NCI-H82 treated with DMSO at 0.1 percent for 48 hours (cell line): ENCODE results near the gene ACER2.
"Not testable (repeated sequence)": the region's sequence is repeated elsewhere in the genome, so short reads cannot be mapped to it uniquely, and the experiment has no call there.

Experiments used
- DNase-seq: peaks from one replicate; lab custom pipeline; 2025; ENCODE audit not compliant: unreplicated experiment; lab: John Stamatoyannopoulos, UW

Gene ACER2

DNA sequence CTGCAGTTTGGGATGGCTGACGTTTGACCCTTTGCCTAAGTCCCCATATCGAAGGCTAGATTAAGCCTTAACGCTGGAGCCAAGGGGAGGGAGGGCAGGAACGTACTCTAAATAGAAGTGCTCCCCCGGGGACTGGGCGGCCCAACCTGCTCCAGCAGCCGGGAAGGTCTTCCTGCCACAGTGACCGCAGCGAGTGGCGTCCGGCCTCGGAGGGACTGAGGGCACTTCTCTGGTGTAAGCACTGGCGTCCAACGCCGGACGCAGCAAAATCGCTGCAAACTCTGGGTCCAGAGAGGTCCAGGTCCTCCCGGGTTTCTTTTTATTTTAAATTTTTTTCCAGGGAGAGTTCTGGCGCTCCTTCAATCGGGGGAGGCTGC lies 505 bp upstream of the ACER2 start:
- DNase-seq: no peak

DNA sequence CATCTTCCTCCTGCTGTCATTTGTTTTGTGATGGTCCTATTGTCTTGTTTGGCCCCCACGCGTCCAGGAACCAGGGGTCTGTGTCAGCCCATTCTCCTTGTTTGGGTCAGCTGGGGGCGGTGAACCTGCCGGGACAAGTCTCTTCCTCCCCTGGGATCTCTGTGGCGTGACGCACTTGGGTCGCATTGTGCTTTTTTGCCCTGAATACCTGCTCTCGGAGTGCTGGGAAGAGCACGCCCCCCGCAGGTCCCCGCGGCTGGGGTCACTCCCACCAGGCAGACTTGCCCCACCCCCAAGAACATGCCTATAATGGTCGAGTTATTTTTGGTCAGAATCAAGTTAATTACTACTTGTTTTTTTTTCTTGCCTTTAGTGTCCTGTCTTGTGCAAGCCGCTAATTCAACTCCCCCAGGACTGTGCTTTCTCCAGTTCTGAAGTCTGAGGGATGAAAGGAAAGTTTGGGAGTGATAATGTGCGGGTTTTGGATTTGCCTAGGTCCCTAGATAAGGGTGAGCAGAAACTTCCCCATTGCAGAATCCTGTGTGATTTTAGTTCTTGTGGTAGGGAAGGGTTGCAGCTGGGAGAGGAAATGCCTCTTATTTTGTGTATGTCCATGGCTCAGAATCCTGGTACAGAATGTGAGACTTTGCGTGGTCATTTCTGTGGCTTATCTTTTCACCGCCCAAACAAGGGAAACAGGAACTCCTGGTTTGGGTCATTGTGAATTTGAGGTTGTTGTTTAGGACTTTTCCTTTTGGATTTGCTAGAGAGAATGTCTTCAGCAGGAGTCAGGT lies 789 bp downstream of the ACER2 start:
- no peak for DNase-seq

DNA sequence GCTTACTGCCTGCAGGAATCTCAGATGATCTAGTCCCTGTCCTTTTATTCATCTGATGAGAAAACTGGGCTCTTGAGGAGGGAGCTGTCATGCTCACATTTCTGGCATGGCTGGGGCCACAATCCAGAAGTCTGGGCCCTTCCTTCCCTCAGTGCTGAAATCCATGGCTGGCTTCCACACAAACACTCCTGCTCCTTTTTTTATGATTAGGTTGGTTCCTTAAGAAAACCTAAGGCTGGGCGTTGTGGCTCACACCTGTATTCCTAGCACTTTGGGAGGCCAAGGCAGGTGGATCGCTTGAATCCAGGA lies 1.3 kb downstream of the ACER2 start:
- DNase-seq: no peak

DNA sequence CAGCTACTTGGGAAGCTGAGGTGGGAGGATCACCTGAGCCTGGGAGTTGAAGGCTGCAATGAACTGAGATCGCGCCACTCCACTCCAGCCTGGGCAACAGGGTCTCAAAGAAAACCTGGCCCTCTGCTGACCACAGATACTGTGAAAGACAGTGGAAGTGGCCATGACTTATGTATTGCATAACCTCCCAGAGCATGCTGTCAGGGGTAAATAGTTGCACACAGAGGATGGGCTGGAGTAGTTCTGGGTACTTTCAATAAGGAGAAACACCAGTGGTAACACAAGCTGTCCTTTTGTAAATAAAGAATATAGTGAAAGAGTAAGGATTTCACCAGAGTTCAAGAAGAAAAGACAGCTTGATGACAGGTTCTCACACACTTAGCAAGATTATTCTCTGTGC lies 1.8 kb downstream of the ACER2 start:
- no peak for DNase-seq

DNA sequence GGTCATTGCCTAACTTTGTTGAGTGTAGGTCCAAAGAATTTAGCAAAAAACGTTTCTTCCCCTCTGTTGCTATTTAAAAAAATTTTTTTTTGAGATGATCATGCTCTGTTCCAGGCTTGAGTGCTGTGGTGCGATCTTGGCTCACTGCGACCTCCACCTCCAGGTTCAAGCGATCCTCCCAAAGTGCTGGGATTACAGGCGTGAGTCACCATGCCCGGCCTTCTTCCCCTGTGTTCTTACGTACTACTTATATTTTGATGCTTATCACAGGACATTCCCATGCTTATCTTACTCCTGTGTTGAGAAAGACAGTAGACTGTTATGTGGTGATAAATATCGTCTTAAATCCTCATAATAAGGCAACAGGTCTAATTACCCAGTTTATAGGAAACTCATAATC lies 2.5 kb downstream of the ACER2 start:
- DNase-seq: no peak

DNA sequence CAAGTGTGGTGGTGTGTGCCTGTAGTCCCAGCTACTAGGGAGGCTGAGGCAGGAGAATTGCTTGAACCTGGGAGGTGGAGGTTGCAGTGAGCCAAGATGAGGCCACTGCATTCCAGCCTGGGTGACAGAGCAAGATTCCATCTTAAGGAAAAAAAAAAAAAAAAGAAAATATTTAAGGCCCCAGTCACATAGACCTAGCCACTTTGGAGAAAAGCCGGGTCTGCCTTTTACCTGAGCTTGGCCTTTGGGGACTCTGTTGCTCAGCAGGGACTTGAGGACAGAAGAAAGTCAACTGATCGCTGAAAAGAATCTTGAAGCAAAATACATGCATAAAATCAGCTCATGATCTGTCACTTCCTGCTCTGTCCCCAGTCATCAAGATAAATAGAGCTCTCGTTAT lies 4.6 kb downstream of the ACER2 start:
- not testable (repeated sequence) for DNase-seq

DNA sequence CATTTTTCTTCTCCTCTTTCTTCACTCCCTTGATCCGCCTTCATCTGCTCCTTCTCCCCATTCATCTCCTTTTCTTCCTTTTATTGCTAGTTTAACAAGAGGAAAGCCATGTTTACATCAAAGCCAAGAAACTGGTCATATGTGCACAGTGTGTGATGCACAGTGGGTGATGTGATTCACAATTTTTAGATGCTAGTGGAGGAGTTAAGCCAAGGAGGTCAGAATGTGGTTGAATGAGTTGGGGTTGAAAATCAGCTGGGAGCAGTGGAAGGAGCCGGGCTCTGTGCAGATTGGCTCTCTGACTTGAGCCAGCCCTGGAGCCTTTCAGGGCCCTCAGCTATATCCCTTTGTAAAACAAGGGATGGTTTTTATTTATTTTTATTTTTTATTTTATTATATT lies 7.3 kb downstream of the ACER2 start:
- DNase-seq: no peak

DNA sequence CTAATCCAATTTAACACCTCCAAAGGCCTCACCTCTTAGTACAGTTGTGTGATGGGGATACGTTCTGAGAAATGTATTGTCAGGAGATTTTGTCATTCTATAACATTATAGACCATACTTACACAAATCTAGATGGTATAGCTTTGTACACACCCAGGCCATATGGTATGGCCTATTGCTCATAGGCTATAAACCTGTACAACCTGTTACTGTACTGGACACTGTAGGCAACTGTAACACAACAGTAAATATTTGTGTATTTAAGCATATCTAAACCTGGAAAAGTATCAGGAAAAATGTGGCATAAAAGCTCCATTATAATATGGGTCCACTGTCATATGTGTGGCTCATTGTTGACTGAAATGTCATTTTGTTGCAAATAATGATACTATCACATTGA lies 12.1 kb downstream of the ACER2 start:
- no peak for DNase-seq

DNA sequence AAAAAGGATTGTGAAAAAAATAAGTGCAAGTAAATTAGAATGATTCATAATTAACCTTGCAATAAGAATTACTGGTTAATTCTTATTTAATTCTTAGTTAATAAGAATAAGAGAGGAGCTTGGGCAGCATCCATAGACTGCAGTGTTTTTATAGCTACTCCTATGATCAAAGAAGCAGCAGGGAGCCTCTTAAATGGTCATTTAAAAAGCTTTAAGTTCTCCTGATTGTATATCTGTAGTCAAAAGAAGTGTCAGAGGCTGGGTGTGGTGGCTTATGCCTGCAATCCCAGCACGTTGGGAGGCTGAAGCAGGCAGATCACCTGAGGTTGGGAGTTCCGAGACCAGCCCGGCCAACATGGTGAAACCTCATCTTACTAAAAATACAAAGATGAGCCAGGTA lies 14.4 kb downstream of the ACER2 start:
- DNase-seq: no peak

DNA sequence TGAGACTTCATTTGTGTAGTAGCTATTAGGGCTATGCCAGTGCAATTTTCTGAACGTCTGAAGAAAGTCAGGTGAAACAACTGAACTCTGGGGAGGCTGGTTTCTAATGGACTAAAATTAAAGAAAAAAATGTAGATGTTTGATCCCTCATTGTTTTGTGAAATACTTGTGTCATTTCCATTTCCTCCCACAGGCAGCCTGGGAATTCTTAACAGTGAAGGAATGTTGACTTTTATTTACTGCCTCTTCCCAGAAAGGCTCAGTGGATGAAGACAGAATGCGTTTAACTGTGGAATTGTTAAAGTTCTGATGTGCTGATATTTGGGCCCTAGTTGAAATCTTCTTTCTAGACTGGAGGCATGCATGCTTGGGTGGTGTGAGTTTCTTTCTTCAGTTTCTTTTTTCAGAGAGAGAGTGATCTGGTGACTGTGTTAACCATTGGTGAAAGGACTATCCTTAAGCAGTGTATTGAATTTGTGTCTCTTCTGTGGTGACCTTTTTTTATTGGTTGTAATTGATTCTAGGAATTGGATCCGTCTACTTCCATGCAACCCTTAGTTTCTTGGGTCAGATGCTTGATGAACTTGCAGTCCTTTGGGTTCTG lies 15.5 kb downstream of the ACER2 start:
- no peak for DNase-seq

DNA sequence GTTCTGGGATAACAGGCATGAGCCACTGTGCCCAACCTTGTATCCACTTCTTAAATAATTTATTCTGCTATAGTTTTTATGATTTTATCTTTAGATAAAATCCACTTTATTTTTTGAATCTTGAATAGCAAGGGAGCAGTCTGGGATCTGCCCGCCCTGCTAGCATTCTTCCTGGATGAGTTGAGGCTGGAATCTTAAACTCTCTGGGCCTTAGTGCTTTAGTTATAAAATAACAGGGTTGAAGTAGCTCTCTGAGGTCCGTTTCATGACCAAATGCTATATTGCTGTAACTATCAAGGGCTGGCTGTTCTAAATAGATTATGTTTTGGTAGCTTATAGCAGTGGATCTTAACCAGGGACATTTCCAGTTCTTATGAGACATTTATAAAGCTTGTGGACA lies 20.8 kb downstream of the ACER2 start:
- DNase-seq: no peak

DNA sequence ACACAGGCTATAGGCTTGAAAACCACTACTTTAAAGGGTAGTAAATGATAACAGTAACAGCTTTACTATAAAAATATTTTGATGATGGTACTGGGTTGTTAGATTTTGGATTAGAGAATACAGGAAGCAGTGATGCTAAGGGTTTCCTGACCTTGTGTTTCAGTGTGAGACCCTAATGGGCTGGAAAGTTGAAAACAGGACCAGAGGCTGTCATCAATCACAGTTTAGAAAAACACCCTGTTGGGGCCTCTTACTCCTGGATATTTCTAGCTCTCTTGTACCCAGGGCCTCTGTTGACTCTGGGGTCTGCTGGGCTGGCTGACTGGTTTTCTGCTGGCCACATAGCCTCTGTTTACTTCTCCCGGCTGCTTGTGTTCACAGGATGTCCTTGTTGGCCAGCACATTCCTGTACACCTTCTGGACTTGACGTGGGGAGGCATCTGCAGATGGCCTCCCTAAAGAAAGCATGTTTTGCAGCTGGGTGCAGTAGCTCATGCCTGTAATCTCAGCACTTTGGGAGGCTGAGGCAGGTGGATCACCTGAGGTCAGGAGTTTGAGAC lies 21.5 kb downstream of the ACER2 start:
- no peak for DNase-seq

DNA sequence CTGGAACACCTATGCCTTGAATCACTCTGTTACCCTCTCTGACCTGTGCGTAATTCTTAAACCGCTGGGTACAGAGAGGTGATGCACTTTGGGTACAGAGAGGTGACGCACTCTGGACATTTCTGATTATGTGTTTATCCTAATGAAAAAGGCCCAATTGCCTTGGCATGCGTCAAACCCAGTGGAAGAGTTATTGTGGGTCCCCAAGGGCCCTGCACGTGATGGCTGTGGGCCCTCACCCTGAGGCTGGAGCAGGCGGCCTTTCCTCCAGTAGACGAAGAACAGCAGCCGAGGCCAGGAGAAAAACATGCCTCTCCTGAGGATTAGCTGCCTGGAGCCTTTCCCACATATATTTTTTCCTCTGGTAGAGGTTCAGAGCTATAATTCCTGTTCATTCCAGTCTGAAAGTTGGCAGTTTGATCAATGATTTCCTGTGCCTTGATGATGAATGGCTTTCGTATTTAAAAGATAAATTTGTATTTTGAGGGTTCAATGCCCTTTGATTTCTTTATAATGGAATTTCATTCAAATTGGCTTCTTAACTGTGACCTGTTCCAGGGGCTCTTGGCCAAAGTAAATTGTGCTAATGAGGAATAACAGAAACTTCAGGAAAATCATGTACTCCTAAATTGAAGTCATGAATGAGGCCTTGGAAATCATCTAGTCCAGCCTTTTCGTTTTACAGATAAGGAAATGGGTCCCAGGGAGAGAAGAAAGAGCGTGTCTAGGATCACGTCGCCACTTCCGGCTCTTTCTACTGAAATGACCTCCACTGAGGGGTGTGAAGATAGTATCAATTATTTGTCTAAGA lies 22.8 kb downstream of the ACER2 start:
- DNase-seq: no peak

DNA sequence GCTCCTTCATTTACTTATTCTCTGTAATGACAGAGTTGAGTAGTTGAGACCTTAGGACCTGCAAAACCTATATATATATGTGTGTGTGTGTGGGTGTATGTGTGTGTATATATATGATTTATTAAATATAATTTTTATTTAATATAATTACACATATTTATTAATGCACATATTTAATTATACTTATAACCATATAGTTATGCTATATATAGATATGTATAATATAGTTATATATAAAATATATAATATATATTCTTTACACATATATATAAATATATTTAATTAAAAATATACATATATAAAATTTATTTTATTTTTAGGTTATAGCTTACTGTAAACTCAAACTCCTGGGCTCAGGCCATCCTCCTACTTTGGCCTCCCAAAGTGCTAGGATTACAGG lies 23.7 kb downstream of the ACER2 start:
- no peak for DNase-seq

DNA sequence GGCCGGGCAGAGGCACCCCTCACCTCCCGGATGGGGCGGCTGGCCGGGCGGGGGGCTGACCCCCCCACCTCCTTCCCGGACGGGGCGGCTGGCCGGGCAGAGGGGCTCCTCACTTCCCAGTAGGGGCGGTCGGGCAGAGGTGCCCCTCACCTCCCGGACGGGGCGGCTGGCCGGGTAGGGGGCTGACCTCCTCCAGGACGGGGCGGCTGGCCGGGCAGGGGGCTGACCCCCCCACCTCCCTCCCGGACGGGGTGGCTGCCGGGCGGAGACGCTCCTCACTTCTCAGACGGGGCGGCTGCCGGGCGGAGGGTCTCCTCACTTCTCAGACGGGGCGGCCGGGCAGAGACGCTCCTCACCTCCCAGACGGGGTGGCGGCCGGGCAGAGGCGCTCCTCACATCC lies 24.9 kb downstream of the ACER2 start:
- not testable (repeated sequence) for DNase-seq

DNA sequence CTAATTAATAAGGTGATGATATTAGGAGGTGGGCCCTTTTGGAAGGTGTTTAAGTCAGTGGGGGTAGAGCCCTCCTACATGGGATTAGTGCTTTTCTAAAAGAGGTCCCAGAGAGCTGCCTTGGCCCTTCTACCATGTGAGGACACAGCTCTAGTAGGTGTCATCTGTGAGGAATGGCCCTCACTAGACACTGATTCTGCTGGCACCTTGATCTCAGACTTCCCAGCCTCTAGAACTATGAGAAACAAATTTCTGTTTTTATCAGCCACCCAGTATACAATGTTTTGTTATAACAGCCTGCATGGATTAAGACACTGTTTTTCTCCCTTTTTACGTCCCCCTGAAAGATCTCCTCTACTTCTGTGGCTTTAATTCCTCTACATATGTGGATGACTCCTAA lies 31.6 kb downstream of the ACER2 start:
- no peak for DNase-seq

DNA sequence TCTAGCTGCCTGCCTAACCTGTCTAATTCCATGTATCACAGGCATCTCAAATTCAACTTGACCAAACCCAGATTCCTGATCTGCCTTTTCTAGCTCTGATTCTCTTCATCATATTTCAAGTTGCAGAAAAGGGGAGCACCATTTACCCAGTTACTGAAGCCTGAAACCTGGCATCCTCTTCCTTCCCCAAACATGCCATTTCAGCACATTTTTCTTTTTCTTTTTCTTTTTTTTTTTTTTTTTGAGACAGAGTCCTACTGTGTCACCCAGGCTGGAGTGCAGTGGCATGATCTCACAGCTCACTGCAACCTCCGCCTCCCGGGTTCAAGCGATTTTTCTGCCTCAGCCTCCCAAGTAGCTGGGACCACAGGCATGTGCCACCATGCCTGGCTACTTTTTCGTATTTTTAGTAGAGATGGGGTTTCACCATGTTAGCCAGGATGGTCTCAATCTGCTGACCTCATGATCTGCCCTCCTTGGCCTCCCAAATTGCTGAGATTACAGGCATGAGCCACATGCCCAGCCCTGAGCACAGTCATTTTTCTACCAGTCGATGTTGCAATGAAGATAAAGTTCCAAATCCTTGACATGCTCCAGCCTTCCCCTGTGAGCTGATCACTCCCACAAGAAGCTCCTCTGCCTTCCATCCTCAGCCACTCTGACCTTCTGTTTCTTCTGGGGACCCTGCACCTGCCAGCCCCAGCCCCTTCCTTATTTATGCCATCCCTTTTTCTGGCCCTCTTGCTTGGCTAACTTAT lies 32.2 kb downstream of the ACER2 start:
- DNase-seq: no peak

DNA sequence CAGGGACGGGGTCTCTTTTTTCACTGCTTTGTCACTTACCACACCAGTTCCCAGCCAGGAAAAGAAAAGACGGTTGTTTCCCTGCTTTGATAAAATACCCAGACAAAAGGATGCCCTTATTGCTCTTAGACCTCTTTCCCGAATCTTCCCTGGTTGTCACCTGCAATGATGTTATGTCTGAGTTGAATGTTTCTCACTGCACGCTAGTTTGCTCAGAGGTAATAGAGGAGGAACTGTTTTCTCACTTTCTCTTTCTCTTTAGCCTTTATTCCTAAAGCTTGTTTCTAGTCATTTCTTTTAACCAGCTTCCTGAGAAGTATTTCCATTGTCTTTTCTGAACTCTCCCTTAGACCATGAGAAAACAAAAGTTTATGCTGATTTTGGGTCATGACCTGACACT lies 32.9 kb downstream of the ACER2 start:
- no peak for DNase-seq

DNA sequence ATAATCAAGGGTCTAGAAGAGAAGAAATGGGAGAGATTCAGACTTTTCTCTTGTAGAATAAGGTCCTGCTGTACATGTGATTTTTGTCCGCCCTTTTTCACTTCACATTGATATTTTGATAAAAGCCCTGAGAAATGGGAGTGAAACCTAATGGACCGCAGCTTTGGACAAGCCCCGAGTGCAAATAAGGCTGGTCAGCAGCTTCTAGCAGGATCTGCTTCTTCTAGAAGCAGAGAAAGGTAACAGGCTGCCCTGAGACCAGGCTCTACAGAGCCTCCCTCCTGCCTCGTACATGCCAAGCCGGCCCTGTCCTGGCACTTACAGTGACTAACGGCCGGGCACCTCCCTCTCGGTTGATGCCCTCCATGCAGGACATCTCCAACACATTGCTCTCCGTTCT lies 33.4 kb downstream of the ACER2 start:
- no peak for DNase-seq

DNA sequence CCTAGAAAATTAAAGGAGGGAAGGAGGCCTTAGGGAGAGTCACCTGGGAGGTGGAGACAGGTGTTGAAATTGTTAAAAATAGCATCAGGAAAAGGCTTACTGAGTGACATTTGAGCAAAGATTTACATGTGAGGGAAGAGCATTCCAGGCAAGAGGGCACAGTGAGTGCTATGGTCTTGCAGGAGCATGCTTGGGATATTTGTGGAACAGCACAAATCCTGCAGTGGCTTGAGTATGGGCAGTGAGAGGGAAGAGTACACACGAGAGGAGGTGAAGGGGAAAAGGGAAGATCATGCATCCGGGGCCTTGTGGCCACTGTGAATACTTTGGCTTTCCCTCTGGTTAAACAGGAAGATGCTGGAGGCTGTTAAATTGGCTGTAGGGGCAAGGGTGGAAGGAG lies 36.6 kb downstream of the ACER2 start:
- no peak for DNase-seq

DNA sequence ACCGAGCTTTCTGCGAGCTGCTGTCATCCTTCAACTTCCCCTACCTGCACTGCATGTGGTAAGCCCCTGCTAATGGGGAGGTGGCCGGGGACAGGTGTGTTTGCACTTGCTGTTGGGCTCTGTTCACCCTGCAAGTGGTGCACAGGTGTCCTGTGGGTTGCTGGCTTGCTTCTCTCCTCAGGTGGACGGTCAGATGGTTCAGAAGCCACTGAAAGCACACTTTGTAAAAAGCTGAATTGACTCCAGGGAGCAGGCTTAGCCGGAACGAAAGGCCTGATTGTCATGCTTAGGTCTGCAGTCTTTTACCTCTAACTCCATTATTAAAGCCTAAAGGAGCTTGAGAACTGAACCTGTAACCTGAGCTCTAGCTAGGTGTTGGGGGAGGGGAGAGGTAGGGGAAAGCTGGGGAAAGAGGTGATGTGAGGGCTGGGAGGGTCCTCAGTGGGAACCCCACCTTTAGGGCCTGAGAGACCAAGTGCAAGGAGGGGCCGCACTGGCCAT lies 37.6 kb downstream of the ACER2 start:
- no peak for DNase-seq
